ENCODE measurements around the gene PPP1R15A. TPM values are rescaled to one million over a fixed set of nuclear protein-coding genes. Genes with fewer than 3 reads are reported as not detected.

PPP1R15A gene
- total RNA-seq, 1 experiment from 2014 or later = 17.0 TPM

DNA sequence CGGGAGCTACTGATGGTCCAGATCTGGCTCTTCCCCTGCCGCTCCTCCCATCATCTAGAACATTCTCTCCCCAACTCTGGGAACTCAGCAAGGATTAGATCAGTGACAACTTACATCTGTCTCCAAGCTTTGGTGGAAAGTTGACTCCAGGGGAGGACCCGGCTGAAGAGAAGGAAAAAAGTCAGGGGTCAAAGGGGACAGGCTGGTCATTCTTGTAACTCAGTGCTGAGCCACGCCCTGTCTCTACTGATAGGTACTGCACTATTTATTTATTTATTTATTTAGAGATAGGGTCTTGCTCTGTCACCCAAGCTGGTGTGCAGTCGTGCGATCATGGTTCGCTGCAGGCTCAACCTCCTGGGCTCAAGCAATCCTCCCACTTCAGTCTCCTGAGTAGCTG is 18.1 kb upstream of the PPP1R15A start (continued):
- no peak for TF ChIP-seq ATF1 (CRISPR knock-in tag; IDR thresholded peaks at IDR 0.05)
- no peak for TF ChIP-seq ESRRA (CRISPR knock-in tag; IDR thresholded peaks at IDR 0.05; ENCODE audit: borderline replicate concordance)
- no peak for TF ChIP-seq RELA (CRISPR knock-in tag; IDR thresholded peaks at IDR 0.05; ENCODE audit: borderline replicate concordance)
- no peak for TF ChIP-seq MYBL2 (CRISPR knock-in tag; IDR thresholded peaks at IDR 0.05)

DNA sequence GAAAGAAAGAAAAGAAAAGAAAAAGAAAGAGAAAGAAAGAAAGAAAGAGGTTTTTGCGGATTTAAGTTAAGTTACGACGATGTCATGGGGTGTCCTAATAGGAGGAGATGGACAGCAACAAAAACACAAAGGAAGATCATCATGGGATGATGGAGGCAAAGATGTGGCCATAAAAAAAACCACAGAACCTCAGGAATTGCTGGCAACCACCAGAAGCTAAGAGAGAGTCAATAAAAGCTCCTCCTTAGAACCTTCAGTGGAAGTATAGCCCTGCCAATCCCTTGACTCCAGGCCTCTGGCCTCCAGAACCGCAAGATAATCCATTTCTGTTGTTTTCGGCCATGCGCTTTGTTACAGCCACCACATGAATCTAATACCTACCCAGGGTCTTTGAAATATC is 15.3 kb upstream of the PPP1R15A start:
- Mint-ChIP-seq H3K27me3 (ENCODE audit: low read depth) (no peaks in the 10 kb centered on the region; the same call in 1 of the 2 replicates), H3K9me3 (no peaks in the 10 kb centered on the region), H3K36me3 (no peaks in the 10 kb centered on the region), H3K27ac (no peak overlapping the region), H3K4me3 (no peak overlapping the region), H3K4me1 (peaks cover 10% of the 10 kb centered on the region)
- ATAC-seq (no peak), DNase-seq (ENCODE audit: low spot score) (no peak)
- ChIA-PET POLR2A (no interaction called here), CTCF (interaction anchor here (0.5 to 0.7 kb wide), 2 partner anchors 439 to 628 kb away, joined by 3 to 4 read pairs; no protein-coding TSS in a partner anchor)
- TF ChIP-seq, protein P1, sequence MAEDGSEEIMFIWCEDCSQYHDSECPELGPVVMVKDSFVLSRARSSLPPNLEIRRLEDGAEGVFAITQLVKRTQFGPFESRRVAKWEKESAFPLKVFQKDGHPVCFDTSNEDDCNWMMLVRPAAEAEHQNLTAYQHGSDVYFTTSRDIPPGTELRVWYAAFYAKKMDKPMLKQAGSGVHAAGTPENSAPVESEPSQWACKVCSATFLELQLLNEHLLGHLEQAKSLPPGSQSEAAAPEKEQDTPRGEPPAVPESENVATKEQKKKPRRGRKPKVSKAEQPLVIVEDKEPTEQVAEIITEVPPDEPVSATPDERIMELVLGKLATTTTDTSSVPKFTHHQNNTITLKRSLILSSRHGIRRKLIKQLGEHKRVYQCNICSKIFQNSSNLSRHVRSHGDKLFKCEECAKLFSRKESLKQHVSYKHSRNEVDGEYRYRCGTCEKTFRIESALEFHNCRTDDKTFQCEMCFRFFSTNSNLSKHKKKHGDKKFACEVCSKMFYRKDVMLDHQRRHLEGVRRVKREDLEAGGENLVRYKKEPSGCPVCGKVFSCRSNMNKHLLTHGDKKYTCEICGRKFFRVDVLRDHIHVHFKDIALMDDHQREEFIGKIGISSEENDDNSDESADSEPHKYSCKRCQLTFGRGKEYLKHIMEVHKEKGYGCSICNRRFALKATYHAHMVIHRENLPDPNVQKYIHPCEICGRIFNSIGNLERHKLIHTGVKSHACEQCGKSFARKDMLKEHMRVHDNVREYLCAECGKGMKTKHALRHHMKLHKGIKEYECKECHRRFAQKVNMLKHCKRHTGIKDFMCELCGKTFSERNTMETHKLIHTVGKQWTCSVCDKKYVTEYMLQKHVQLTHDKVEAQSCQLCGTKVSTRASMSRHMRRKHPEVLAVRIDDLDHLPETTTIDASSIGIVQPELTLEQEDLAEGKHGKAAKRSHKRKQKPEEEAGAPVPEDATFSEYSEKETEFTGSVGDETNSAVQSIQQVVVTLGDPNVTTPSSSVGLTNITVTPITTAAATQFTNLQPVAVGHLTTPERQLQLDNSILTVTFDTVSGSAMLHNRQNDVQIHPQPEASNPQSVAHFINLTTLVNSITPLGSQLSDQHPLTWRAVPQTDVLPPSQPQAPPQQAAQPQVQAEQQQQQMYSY (CRISPR knock-in tag; IDR thresholded peaks at IDR 0.05) = no peak
- TF ChIP-seq, protein P2, sequence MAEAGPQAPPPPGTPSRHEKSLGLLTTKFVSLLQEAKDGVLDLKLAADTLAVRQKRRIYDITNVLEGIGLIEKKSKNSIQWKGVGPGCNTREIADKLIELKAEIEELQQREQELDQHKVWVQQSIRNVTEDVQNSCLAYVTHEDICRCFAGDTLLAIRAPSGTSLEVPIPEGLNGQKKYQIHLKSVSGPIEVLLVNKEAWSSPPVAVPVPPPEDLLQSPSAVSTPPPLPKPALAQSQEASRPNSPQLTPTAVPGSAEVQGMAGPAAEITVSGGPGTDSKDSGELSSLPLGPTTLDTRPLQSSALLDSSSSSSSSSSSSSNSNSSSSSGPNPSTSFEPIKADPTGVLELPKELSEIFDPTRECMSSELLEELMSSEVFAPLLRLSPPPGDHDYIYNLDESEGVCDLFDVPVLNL (CRISPR knock-in tag; IDR thresholded peaks at IDR 0.05; ENCODE audit: borderline replicate concordance, low read depth) = no peak
- TF ChIP-seq SOX15 (CRISPR knock-in tag; IDR thresholded peaks at IDR 0.05) (no peak), TCF7 (CRISPR knock-in tag; IDR thresholded peaks at IDR 0.05; ENCODE audit: low read depth) (no peak), SP1 (CRISPR knock-in tag; conservative IDR thresholded peaks at IDR 0.05) (no peak), GABPB1 (CRISPR knock-in tag; IDR thresholded peaks at IDR 0.05) (no peak), SMAD3 (CRISPR knock-in tag; IDR thresholded peaks at IDR 0.05; ENCODE audit: borderline replicate concordance) (no peak), ETV6 (CRISPR knock-in tag; IDR thresholded peaks at IDR 0.05) (no peak), ATF1 (CRISPR knock-in tag; IDR thresholded peaks at IDR 0.05) (no peak), TEAD1 (CRISPR knock-in tag; IDR thresholded peaks at IDR 0.05) (no peak)
- TF ChIP-seq, protein P3, sequence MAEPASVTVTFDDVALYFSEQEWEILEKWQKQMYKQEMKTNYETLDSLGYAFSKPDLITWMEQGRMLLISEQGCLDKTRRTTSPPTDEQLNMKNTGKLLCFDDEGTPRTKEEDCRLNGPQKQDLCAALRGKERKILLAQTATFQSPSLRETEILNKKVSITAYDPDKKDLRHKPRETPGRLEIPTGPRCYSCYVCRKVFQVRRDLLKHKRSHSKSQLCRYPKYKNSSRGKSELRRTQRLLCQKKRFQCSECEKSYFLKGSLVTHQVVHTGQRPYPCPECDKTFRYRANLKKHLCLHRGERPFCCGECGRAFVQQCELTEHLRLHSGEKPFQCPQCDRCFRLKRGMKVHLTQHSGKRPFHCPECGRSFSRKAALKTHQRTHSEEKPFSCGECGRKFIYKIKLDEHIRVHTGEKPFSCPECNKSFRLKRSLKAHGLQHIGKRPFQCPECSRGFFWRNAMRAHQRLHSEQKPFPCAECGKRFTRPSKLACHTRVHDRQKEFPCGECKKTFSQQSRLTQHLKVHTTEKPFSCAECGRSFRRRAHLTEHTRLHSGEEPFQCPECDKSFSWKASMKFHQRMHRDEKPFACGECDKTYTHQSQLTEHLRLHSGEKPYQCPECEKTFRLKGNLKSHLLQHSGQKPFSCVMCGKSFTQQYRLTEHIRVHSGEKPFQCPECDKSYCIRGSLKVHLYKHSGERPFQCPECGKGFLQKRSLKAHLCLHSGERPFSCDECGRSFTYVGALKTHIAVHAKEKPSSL (CRISPR knock-in tag; conservative IDR thresholded peaks at IDR 0.05) = no peak
- TF ChIP-seq, protein P4, sequence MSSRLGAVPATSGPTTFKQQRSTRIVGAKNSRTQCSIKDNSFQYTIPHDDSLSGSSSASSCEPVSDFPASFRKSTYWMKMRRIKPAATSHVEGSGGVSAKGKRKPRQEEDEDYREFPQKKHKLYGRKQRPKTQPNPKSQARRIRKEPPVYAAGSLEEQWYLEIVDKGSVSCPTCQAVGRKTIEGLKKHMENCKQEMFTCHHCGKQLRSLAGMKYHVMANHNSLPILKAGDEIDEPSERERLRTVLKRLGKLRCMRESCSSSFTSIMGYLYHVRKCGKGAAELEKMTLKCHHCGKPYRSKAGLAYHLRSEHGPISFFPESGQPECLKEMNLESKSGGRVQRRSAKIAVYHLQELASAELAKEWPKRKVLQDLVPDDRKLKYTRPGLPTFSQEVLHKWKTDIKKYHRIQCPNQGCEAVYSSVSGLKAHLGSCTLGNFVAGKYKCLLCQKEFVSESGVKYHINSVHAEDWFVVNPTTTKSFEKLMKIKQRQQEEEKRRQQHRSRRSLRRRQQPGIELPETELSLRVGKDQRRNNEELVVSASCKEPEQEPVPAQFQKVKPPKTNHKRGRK (CRISPR knock-in tag; IDR thresholded peaks at IDR 0.05; ENCODE audit: borderline replicate concordance) = no peak
